WERI-Rb-1 (cell line): ENCODE measurements around the gene PTPN13.

ENCODE experiments used
- DNase-seq: peaks from one replicate; pipeline ENCODE4 v3.0.0-alpha.2; 2020
- H3K27ac ChIP-seq: fragments of 250-450 bp; sonication (Bioruptor Pico); 2 replicates; pipeline ENCODE4 v1.5.1; 2020; ENCODE audit warnings: mild to moderate bottlenecking, moderate library complexity
- H3K27me3 ChIP-seq: fragments of 250-450 bp; sonication (Bioruptor Pico); 2 replicates; pipeline ENCODE4 v1.5.1; 2021; ENCODE audit warnings: mild to moderate bottlenecking, low read depth, moderate library complexity; ENCODE audit not compliant: insufficient read depth, severe bottlenecking
- H3K36me3 ChIP-seq: fragments of 250-450 bp; sonication (Bioruptor Pico); 2 replicates; pipeline ENCODE4 v1.5.1; 2020; ENCODE audit warnings: mild to moderate bottlenecking, moderate library complexity
- H3K4me3 ChIP-seq: 2 replicates; pipeline ENCODE4 v1.5.1; 2011; ENCODE audit warnings: low read depth, mild to moderate bottlenecking, control low read depth, low read length
- H3K9me3 ChIP-seq: fragments of 250-450 bp; sonication (Bioruptor Pico); 2 replicates; pipeline ENCODE4 v1.5.1; 2021; ENCODE audit warnings: mild to moderate bottlenecking, moderate library complexity; ENCODE audit not compliant: severe bottlenecking
- TF ChIP-seq, protein P1 (sequence below): IDR thresholded peaks from 2 replicates; pipeline ENCODE4 v1.5.1; 2011; ENCODE audit warnings: low read depth, mild to moderate bottlenecking, control low read depth, inconsistent platforms, low read length

Gene PTPN13

GRCh38 chr4:86759298-86759697 lies 165.2 kb downstream of the PTPN13 start:
- Histone ChIP-seq H3K9me3 (no peaks in the 10 kb centered on the region), H3K27ac (no peak overlapping the region), H3K27me3 (no peaks in the 10 kb centered on the region), H3K36me3 (peaks cover 22% of the 10 kb centered on the region), H3K4me3 (no peak overlapping the region)
- TF ChIP-seq, protein P1, sequence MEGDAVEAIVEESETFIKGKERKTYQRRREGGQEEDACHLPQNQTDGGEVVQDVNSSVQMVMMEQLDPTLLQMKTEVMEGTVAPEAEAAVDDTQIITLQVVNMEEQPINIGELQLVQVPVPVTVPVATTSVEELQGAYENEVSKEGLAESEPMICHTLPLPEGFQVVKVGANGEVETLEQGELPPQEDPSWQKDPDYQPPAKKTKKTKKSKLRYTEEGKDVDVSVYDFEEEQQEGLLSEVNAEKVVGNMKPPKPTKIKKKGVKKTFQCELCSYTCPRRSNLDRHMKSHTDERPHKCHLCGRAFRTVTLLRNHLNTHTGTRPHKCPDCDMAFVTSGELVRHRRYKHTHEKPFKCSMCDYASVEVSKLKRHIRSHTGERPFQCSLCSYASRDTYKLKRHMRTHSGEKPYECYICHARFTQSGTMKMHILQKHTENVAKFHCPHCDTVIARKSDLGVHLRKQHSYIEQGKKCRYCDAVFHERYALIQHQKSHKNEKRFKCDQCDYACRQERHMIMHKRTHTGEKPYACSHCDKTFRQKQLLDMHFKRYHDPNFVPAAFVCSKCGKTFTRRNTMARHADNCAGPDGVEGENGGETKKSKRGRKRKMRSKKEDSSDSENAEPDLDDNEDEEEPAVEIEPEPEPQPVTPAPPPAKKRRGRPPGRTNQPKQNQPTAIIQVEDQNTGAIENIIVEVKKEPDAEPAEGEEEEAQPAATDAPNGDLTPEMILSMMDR = no peak
- DNase-seq = no peak

DNA sequence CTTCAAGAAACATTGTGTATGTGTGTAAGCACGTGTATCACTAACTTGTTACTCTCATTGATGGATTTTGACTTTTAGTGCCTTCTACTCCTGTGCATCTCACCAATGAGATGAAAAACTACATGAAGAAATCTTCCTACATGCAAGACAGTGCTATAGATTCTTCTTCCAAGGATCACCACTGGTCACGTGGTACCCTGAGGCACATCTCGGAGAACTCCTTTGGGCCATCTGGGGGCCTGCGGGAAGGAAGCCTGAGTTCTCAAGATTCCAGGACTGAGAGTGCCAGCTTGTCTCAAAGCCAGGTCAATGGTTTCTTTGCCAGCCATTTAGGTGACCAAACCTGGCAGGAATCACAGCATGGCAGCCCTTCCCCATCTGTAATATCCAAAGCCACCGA lies 168.5 kb downstream of the PTPN13 start:
- Histone ChIP-seq H3K4me3 (no peak overlapping the region), H3K27ac (no peak overlapping the region), H3K36me3 (peaks cover 34% of the 10 kb centered on the region), H3K9me3 (no peaks in the 10 kb centered on the region), H3K27me3 (no peaks in the 10 kb centered on the region)
- no peak for DNase-seq
- TF ChIP-seq, protein P1 = no peak

- no peak overlapping the region for H3K4me3 ChIP-seq
- TF ChIP-seq, protein P1 = no peak
- no peak overlapping the region for H3K27ac ChIP-seq
- no peaks in the 10 kb centered on the region for H3K27me3 ChIP-seq
- no peaks in the 10 kb centered on the region for H3K9me3 ChIP-seq
- no peak for DNase-seq
- peaks cover 62% of the 10 kb centered on the region for H3K36me3 ChIP-seq
Measured at GRCh38 chr4:86769794-86770193, 175.7 kb downstream of the PTPN13 start.

- H3K36me3 ChIP-seq = peaks cover 71% of the 10 kb centered on the region
- no peak overlapping the region for H3K27ac ChIP-seq
- no peaks in the 10 kb centered on the region for H3K9me3 ChIP-seq
- no peaks in the 10 kb centered on the region for H3K27me3 ChIP-seq
- no peak for DNase-seq
- TF ChIP-seq, protein P1 = no peak
- no peak overlapping the region for H3K4me3 ChIP-seq
Measured at GRCh38 chr4:86771141-86771540, 177.0 kb downstream of the PTPN13 start.

DNA sequence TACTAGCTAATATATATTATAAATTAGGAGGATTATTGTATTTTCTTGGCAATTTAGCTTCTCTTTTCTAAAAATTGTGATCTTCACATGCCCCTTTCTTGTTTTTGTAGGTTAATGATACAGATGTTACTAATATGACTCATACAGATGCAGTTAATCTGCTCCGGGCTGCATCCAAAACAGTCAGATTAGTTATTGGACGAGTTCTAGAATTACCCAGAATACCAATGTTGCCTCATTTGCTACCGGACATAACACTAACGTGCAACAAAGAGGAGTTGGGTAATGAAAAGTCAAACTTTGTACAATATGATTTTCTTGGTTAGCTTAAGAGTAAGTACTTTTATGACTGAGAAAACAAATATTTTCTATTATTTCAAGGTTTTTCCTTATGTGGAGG lies 180.9 kb downstream of the PTPN13 start:
- DNase-seq = no peak
- TF ChIP-seq, protein P1 = no peak
- peaks cover 61% of the 10 kb centered on the region for H3K36me3 ChIP-seq
- H3K4me3 ChIP-seq = no peak overlapping the region
- H3K27me3 ChIP-seq = no peaks in the 10 kb centered on the region
- H3K9me3 ChIP-seq = no peaks in the 10 kb centered on the region
- H3K27ac ChIP-seq = no peak overlapping the region

DNA sequence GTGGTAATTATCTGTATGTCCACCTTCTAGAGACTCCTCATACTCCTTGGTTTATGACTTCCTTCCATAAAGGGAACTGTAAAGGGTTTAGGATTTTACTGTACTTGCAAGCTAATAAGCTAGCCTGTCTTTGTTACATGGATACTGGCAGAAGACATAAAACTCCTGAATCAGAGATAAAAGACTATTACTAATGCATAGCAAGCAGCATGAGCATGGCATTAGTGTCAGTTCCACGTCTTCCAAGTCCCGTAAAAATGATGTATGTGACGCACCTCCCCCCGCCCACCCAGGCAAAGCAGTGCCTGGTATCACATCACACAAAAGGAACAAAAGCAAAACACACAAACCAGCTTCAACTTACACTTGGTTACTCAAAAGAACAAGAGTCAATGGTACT lies 184.1 kb downstream of the PTPN13 start:
- TF ChIP-seq, protein P1 = no peak
- Histone ChIP-seq H3K4me3 (no peak overlapping the region), H3K27ac (no peak overlapping the region), H3K36me3 (peaks cover 43% of the 10 kb centered on the region), H3K27me3 (no peaks in the 10 kb centered on the region), H3K9me3 (no peaks in the 10 kb centered on the region)
- no peak for DNase-seq
